GM12875 (cell line): ENCODE data around the gene IFFO2.
"Not testable (repeated sequence)": the region's sequence is repeated elsewhere in the genome, so short reads cannot be mapped to it uniquely, and the experiment has no call there.

Experiments
- H3K4me3 ChIP-seq: one replicate; pipeline ENCODE4 v1.5.1; 2011; ENCODE audit warnings: low read depth, low read length, control low read depth
- TF ChIP-seq, protein P1 (sequence below): IDR thresholded peaks from 2 replicates; pipeline ENCODE4 v1.5.1; 2011; ENCODE audit warnings: low read depth, mild to moderate bottlenecking, control low read depth, inconsistent platforms, low read length, moderate library complexity, borderline replicate concordance; ENCODE audit not compliant: insufficient read depth

IFFO2 gene

DNA sequence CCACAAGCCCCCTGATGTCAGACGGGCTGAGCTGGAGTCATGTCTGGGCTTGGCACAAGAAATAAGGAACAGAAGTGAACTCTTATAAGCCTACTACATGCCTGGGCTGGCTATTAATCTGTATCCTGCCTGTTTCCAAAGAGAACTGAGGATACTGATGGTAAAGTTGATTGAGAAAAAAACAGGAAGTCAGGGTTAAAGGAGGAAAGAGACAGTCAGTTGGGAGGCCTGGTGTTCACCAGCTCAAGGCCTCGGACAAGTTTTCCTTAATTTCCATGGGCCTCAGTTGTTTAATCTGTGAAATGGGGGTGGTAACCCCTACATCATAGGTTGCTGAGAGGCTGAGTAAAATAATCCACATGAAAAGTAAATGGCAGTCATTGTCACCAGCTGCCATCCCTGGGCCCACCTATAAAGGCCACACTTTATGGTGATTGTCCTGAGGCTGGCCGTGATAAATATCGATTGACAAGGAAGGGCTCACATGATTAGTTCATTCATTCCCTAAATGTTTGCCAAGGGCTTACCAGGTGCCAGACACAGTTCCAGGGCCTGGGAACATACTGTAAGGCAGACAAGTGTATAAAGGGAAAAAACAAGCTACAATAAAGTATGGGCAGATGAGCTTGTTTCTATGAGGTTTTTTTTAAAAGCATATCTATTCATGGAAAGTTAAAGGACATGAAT is 57.0 kb downstream of the IFFO2 start:
- H3K4me3 ChIP-seq: no peak overlapping the region
- TF ChIP-seq, protein P1, sequence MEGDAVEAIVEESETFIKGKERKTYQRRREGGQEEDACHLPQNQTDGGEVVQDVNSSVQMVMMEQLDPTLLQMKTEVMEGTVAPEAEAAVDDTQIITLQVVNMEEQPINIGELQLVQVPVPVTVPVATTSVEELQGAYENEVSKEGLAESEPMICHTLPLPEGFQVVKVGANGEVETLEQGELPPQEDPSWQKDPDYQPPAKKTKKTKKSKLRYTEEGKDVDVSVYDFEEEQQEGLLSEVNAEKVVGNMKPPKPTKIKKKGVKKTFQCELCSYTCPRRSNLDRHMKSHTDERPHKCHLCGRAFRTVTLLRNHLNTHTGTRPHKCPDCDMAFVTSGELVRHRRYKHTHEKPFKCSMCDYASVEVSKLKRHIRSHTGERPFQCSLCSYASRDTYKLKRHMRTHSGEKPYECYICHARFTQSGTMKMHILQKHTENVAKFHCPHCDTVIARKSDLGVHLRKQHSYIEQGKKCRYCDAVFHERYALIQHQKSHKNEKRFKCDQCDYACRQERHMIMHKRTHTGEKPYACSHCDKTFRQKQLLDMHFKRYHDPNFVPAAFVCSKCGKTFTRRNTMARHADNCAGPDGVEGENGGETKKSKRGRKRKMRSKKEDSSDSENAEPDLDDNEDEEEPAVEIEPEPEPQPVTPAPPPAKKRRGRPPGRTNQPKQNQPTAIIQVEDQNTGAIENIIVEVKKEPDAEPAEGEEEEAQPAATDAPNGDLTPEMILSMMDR: no peak

DNA sequence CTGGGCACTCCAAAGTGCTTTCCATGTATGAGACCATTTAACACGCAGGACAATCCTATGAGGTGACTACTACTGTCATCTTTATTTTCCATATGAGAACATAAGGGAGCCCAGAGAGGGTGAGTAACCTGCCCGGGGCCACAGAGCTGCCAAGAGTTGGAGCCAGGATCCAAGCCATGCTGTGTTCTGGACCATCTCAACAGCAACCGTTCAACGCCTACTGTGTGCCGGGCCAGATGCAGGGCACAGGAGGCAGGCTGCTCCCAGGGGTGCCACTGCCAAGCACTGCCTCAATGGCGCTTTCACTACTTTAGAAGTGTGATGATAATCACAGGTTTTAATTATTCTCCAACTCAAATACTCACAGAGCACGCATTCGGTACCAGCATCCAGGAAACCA is 57.9 kb downstream of the IFFO2 start:
- TF ChIP-seq, protein P1: no peak
- no peak overlapping the region for H3K4me3 ChIP-seq

DNA sequence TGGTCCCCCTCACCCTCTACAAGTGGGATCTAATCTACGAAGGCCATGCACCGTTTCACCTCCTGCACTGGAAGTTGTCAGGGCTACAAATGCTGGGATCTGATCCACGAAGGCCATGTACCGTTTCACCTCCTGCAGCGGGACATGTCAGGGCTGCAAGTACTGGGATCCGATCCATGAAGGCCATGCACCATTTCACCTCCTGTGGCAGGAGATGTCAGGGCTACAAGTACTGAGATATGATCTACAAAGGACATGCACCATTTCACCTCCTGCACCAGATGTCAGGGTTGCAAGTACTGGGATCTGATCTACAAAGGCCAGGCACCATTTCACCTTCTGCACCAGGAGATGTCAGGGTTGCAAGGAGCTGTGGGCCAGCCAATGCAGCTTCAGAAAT is 61.2 kb downstream of the IFFO2 start:
- H3K4me3 ChIP-seq: no peak overlapping the region
- TF ChIP-seq, protein P1: no peak

DNA sequence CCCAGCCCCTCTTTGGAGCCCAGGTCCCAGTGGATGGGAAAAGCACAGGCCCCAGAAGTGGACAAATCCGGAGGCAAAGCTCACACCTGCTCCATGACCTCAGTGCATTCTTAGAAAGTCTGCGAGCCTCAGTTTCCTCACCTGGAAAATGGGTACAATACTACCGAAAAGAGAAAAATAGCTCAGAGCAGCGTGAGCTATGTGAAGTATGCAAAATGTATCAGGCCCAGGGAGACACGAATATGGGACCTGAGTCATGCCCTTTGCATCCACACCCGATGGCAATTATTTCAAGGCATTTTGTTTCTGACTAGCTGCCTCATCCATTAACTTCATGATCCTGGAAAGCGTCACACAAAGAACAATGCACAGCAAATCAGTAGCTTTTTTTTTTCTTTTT is 63.4 kb downstream of the IFFO2 start:
- no peak overlapping the region for H3K4me3 ChIP-seq
- TF ChIP-seq, protein P1: no peak

DNA sequence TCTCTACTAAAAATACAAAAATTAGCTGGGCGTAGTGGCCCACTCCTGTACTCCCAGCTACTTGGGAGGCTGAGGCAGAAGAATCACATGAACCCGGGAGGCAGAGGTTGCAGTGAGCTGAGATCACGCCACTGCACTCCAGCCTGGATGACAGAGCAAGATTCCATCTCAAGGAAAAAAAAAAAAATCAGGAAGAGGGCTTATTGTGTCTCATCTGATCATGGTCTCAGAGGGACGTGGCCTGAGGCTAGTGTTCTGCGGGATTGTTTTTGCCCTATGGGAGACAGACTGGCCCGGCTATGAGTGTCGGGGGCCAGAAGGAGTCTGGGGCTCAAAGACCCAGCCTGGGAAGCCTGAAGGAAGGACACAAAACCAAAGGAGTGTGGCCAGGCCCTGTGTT is 64.6 kb downstream of the IFFO2 start:
- not testable (repeated sequence) for H3K4me3 ChIP-seq

DNA sequence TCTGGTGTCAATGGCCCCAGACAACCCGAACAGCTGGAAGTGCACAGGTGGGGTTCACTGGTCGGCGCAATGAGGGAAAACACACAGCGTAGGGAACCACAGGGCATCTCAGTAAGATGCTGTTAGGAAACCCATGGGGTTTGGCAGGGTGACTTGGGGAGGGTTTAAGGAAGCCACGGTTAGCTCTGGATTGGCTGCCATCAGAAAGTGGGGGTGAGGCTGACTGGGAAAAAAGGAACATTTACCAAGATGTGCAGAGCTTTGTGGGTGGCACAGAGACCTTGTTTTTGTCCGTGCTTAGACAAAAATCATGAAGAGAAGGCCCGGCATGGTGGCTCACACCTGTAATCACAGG is 65.1 kb downstream of the IFFO2 start:
- no peak overlapping the region for H3K4me3 ChIP-seq
- TF ChIP-seq, protein P1: no peak

DNA sequence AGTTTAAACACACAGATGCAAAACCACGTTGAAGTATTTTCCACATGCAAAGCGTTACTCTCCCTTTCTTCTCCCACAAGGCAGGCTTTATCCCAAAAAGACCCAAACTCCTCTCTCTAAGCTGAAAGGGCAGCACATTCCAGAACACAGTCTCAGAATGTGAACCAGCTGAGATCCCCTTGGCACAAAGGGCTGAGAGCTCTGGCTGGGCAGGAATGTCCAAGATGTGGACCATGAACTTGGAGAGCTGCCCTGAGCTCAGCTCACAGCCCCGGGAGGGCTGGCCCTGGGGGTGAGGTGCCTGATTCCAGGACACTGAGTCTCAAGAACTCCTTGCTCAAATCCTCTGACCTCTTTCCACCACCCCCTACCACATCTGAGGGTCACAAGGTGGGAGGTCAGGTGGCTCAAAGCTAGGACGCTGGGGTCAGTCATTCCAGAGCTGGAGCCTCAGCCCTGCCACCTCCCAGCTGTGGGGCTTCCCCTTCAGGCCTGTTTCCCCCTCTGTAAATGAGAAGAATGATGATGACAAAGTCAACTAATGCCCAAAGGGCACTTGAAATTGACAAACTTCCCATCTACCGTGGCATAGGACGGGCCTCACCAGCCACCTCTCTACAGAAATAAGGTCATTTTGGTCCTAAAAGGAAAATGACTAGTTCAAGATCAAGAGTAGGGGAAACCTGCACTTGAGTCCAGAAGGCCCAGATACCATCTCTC is 65.6 kb downstream of the IFFO2 start:
- H3K4me3 ChIP-seq: no peak overlapping the region
- TF ChIP-seq, protein P1: no peak
